ENCODE data around the gene TRIP6.

Gene TRIP6, protein sequence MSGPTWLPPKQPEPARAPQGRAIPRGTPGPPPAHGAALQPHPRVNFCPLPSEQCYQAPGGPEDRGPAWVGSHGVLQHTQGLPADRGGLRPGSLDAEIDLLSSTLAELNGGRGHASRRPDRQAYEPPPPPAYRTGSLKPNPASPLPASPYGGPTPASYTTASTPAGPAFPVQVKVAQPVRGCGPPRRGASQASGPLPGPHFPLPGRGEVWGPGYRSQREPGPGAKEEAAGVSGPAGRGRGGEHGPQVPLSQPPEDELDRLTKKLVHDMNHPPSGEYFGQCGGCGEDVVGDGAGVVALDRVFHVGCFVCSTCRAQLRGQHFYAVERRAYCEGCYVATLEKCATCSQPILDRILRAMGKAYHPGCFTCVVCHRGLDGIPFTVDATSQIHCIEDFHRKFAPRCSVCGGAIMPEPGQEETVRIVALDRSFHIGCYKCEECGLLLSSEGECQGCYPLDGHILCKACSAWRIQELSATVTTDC

GRCh38 chr7:100867040-100867775 is at the start of gene TRIP6:
TRIP6 (plus strand) TSS chr7:100867387; CDS start chr7:100867498, 111 bp downstream.
- DNase-seq, result no peak

GRCh38 chr7:100818366-100818765 is 48.8 kb upstream of the TRIP6 start:
- no peak for DNase-seq

DNA sequence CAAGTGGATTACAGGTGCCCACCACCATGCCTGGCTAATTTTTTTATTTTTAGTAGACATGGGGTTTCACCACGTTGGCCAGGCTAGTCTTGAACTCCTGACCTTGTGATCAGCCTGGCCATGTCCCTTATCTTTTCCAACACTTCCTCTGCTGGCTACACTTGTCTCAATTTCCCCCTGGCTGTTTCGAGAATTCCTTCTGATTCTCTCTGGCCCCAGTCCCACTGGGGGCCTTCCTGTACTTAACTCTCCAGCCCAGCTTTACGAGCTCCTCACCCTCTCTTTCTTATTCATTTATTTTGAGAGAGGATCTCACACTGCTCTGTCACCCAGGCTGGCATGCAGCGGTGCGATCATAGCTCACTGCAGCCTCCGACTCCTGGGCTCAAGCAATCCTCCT is 48.4 kb upstream of the TRIP6 start:
- no peak for DNase-seq

GRCh38 chr7:100819586-100819985 is 47.6 kb upstream of the TRIP6 start:
- DNase-seq, result no peak

GRCh38 chr7:100822236-100823139 is 44.7 kb upstream of the TRIP6 start:
- no peak for DNase-seq

DNA sequence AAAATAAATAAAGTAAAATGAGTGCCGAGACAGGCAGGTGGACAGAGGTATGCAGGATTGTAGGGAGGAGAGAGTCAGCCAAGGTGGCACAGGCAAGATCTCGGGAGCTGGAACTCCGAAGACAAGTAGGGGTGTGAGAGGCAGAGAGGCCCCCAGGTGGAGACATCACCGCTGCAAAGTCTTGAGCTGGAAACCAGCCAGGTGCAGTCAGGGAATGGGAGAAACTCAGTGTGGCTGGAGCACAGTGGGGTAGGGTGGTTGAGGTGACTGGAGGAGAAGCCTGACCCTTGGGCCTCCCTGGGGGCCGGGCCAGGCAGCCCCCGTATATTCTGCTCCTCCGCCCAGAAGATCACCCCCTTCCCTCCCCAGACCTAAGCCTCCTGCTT is 44.1 kb upstream of the TRIP6 start:
- DNase-seq, result no peak

GRCh38 chr7:100823534-100823933 is 43.7 kb upstream of the TRIP6 start:
- DNase-seq, result no peak

DNA sequence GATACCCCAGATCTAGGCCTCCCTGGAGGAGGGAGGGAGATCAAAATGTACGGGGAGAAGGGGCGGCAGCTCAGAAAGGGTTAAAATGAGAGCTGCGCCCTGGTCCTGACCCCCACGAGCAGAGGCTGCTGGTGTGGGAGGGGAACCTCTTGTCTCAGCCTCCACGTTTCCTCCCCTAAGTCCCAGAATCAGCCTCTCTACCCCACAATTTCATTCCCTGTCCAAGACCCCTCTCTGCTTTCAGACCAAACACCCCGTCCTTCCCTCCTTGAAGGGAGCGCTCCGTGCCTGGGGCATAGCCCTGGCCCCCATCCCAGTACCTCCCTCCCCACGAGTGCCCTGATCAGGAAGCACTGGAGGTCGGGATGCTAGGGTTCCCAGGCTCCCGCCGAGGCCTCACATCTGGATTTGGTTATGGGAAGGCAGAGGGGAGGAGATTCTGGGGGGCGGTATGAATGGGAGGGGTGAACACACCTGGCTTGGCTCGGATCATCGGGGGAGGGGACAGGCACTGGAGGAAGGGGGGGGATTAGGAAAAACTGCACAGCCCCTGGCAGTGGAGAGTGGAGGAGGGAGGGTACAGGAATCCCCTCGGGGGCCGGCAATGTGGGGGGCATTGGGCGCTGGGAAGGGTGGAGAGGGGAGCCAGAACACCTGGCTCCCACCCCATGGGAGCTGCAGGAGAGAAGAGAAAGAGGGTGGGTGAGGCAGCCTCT is 42.5 kb upstream of the TRIP6 start:
- DNase-seq, result no peak

DNA sequence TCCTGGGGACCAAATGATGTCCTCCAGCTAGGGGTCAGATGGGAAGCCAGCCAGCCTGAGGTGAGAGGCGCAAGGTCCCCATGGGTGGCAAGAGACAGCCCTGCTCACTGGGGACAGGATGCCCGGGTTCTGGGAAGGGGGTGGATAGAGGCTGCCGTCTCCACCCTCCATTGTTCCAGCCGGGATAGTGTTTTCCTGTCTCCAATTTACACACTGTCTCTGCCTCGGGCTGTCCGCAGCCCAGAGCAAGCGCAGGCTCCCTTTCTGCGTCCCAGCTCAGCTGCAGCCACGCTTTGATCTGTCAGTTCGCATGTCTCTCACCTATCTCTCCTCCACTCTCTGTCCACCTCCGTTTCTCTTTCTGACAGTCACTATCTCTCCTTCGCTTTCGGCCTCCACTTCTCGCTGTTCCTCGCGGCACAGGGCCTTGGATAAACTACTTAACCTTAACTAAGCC is 41.9 kb upstream of the TRIP6 start:
- DNase-seq, result no peak

DNA sequence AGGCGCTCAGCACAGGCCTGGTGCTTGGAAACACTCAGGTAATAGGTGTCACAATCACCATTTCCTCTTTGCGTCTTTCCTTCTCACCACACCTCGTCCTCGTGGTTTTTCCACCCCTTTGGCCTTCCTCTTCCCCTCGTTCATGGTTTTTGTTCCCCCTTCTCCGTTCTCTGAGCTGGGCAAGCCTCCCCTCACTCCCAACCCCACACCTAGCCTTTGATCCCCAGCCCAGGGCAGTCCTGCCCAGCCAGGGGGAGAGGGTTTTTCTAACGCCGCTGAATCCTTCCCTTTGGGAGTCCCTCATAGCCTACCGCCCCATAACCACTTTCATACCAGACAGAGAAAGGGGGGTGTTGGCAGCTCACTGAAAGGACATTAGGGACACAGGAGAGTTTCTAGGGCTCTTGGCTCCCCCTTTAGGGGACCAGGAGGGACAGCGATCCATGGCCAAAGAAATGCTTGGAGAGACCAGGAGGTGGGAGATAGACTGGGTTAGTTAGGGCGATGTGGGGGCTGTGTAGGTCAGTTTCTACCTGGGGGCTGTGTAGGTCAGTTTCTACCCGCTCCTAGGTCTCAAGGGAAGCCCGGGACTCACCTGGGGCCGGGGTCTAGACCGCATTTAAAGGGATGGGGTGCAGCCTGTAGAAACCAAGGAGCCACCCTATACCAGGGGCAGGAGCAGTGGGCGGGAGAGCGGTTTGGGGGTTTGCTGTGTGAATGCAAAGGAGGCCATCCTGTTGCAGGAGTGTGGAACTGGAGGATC is 41.3 kb upstream of the TRIP6 start:
- no peak for DNase-seq

GRCh38 chr7:100826514-100827329 is 40.5 kb upstream of the TRIP6 start:
- DNase-seq, result no peak

DNA sequence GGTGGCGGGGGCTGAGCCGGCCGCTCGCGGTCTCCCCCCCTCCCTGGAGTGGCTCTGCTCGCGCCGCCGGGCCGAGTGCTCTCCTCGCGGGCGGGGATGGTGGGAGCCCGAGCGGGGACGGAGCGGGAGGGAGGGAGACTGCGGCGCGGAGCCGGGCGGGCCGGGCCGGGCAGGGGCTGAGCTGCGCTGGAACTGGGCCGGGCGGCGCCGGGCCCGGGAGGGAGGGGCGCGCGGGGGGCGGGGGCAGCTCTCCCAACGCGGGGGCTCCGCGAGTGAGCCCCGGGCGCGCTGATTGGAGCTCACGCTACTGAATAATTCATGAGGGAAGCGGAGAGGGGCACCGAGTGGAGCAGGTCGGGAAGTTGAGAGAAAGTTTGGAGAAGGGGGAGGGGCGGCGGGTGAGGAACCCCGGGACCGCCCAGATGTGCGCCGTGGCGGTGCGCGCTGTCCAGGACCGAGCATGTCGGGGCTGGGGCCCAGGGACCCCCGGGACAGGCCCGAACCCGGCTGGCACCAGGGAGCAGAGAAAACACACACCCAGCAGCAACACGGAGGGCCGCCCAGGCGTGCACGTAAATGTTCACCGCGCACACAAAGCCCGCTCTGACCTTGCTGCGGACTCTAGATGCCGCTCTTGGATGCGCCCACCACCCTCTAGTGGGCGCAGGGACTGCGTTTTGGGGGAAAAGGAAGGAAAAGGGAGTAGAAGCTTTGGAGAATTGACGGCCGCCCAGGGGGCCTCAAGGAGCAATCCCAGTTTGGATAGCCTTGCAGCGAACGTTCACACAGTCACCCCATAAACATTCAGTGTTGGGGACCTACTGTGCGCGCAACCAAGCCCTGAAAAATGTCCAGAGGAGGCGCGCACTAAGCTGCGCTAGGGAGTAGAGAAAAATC is 39.6 kb upstream of the TRIP6 start, which contains the start of gene EPHB4:
EPHB4 (minus strand) TSS at position 194 of the 897 bp plus-strand sequence. CDS start 493 bp downstream, outside the sequence.
- no peak for DNase-seq

DNA sequence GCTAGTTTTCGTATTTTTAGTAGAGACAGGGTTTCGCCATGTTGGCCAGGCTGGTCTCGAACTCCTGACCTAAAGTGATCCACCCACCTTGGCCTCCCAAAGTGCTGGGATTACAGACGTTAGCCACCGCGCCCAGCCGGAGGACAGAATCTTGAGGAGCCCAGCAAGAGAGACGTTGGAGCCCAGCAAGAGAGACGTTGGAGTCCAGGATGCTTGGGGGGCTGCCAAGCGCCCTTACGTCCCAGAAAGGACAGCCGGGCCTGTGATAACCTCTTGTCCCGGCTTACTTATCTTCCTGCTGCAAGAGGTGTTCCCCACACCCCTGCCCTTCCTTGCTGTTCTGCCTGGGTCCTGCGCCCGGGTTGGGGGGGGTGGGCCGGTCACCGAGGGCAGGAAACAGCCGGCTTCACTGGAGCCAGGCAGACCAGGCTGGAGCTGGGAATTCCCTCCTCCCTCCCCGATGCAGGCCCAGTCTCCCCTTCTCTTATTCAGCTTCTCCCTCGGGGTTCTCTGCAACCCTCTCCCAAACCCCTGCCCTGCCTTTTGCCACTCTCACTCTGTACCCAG is 38.0 kb upstream of the TRIP6 start:
- no peak for DNase-seq

- DNase-seq, result no peak
Observed at GRCh38 chr7:100830396-100830795, 36.8 kb upstream of the TRIP6 start.

DNA sequence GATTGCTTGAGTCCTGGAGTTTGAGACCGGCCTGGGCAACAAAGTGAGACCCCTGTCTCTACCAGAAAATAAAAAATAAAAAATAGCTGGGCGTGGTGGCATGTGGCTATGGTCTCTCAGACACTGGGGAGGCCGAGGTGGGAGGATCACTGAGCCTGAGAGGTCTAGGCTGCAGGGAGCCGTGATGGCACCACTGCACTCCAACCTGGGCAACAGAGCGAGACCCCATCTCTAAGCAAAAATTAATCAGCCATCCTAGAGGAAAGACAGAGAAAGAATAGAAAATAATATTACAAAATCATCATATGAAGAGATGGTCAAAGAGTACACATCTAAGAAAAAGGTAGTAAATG is 34.9 kb upstream of the TRIP6 start:
- no peak for DNase-seq

GRCh38 chr7:100835903-100836811 is 31.0 kb upstream of the TRIP6 start:
- DNase-seq, result no peak

DNA sequence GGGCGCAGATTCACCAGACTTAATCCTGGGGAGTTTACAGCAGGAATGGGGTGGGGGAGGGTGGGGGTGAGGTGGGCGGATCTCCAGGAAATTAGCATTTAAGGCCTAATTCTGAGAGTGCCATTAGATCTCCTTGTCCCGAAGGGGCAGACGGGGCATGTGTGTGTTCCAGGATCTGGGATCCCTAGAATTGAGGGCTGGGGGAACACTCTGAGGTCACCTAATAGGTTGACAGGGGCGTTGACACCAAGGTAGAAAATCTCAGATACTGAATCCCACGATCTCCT is 30.4 kb upstream of the TRIP6 start:
- no peak for DNase-seq

Data from activated effector memory CD4-positive, alpha-beta T cell treated with Interleukin-2 at 50 U/mL for 16 hours (primary cell).